Jurkat, Clone E6-1 (cell line): ENCODE data around the gene MLH1.

Experiments
- DNase-seq: peaks from one replicate; pipeline ENCODE4 v3.0.0-alpha.2; 2011; ENCODE audit warnings: low read depth, low spot score
- H3K4me3 ChIP-seq: 2 replicates; pipeline ENCODE4 v1.5.1; 2011; ENCODE audit warnings: mild to moderate bottlenecking, low read length, control low read depth, moderate library complexity

The MLH1 gene

GRCh38 chr3:37068031-37068430, 74.7 kb downstream of the MLH1 start:
- no peak for DNase-seq
- H3K4me3 ChIP-seq = no peak overlapping the region

GRCh38 chr3:37071921-37072320, 78.6 kb downstream of the MLH1 start:
- DNase-seq = no peak
- H3K4me3 ChIP-seq = no peak overlapping the region

GRCh38 chr3:37072892-37073291, 79.6 kb downstream of the MLH1 start:
- DNase-seq = peak; percentile 81
- H3K4me3 ChIP-seq = no peak overlapping the region

- no peak overlapping the region for H3K4me3 ChIP-seq
- DNase-seq = peak; percentile 17
These were observed 80.9 kb downstream of the MLH1 start for GRCh38 chr3:37074178-37074577.

- H3K4me3 ChIP-seq = no peak overlapping the region
- DNase-seq = no peak
These were observed 82.6 kb downstream of the MLH1 start for GRCh38 chr3:37075955-37076354.

- DNase-seq = no peak
- H3K4me3 ChIP-seq = no peak overlapping the region
These were observed 89.0 kb downstream of the MLH1 start for GRCh38 chr3:37082317-37082716.

- DNase-seq = no peak
- no peak overlapping the region for H3K4me3 ChIP-seq
These were observed 93.6 kb downstream of the MLH1 start for GRCh38 chr3:37086918-37087317.

GRCh38 chr3:37087870-37088269, 94.6 kb downstream of the MLH1 start:
- H3K4me3 ChIP-seq = no peak overlapping the region
- no peak for DNase-seq

GRCh38 chr3:37092484-37092883, 99.2 kb downstream of the MLH1 start:
- H3K4me3 ChIP-seq = no peak overlapping the region
- DNase-seq = no peak

- H3K4me3 ChIP-seq = no peak overlapping the region
- no peak for DNase-seq
These were observed 100.2 kb downstream of the MLH1 start for GRCh38 chr3:37093481-37093880.

GRCh38 chr3:37094636-37095035, 101.3 kb downstream of the MLH1 start:
- DNase-seq = no peak
- H3K4me3 ChIP-seq = no peak overlapping the region

GRCh38 chr3:37096288-37096687, 103.0 kb downstream of the MLH1 start:
- no peak for DNase-seq

GRCh38 chr3:37096975-37097374, 103.7 kb downstream of the MLH1 start:
- no peak for DNase-seq
- no peak overlapping the region for H3K4me3 ChIP-seq

More at GRCh38 chr3:37096288-37096687, 103.0 kb downstream of the MLH1 start:
- H3K4me3 ChIP-seq = no peak overlapping the region

- DNase-seq = no peak
- no peak overlapping the region for H3K4me3 ChIP-seq
These were observed 104.5 kb downstream of the MLH1 start for GRCh38 chr3:37097776-37098175.

GRCh38 chr3:37098884-37099283, 105.6 kb downstream of the MLH1 start:
- no peak for DNase-seq

GRCh38 chr3:37099469-37099868, 106.2 kb downstream of the MLH1 start:
- no peak overlapping the region for H3K4me3 ChIP-seq
- no peak for DNase-seq

More at GRCh38 chr3:37098884-37099283, 105.6 kb downstream of the MLH1 start:
- H3K4me3 ChIP-seq = no peak overlapping the region

- DNase-seq = no peak
These were observed 107.1 kb downstream of the MLH1 start for GRCh38 chr3:37100411-37100810.

More at GRCh38 chr3:37100411-37100810, 107.1 kb downstream of the MLH1 start:
- H3K4me3 ChIP-seq = no peak overlapping the region
